HEK293T (cell line): ENCODE data around the gene GCKR.

Experiments used
- CTCF ChIA-PET: fragments of 350-600 bp; formaldehyde crosslinking; extraction: SDS; loops from one replicate; lab custom pipeline; 2021; ENCODE audit warnings: antibody characterized with exemption, inconsistent platforms; lab: Yijun Ruan, JAX
- POLR2A ChIA-PET: fragments of 350-600 bp; formaldehyde crosslinking; extraction: SDS; loops from one replicate; lab custom pipeline; 2020; ENCODE audit warnings: antibody characterized with exemption, inconsistent platforms; lab: Yijun Ruan, JAX
- DNase-seq: peaks from one replicate; pipeline ENCODE4 v3.0.0; 2012; ENCODE audit warnings: mixed read lengths; ENCODE audit errors: extremely low spot score
- ARNT ChIP-seq: fragments of 450-650 bp; IDR thresholded peaks from 2 replicates; pipeline ENCODE4 v1.6.1; 2017; ENCODE audit warnings: mild to moderate bottlenecking
- BHLHE40 ChIP-seq: fragments of 450-650 bp; IDR thresholded peaks from 2 replicates; pipeline ENCODE4 v1.6.1; 2016; ENCODE audit warnings: mild to moderate bottlenecking, moderate library complexity, borderline replicate concordance
- CTBP1 ChIP-seq: fragments of 450-650 bp; IDR thresholded peaks from 2 replicates; pipeline ENCODE4 v1.6.1; 2016; ENCODE audit warnings: borderline replicate concordance
- ELF4 ChIP-seq: fragments of 450-650 bp; IDR thresholded peaks from 2 replicates; pipeline ENCODE4 v1.6.1; 2017; ENCODE audit warnings: antibody characterized with exemption
- FOXA1 ChIP-seq: fragments of 450-650 bp; IDR thresholded peaks from 2 replicates; pipeline ENCODE4 v1.6.1; 2016; ENCODE audit warnings: mild to moderate bottlenecking
- FOXK2 ChIP-seq: fragments of 450-650 bp; IDR thresholded peaks from 2 replicates; pipeline ENCODE4 v1.6.1; 2016; ENCODE audit warnings: mild to moderate bottlenecking
- FOXM1 ChIP-seq: fragments of 450-650 bp; IDR thresholded peaks from 2 replicates; pipeline ENCODE4 v1.6.1; 2017; ENCODE audit warnings: mild to moderate bottlenecking, borderline replicate concordance
- HDGF ChIP-seq: fragments of 450-650 bp; IDR thresholded peaks from 2 replicates; pipeline ENCODE4 v1.6.1; 2017; ENCODE audit warnings: antibody characterized with exemption, borderline replicate concordance
- L3MBTL2 ChIP-seq: fragments of 450-650 bp; conservative IDR thresholded peaks from 2 replicates; pipeline ENCODE4 v1.6.1; 2016; ENCODE audit warnings: mild to moderate bottlenecking
- LEF1 ChIP-seq: fragments of 450-650 bp; IDR thresholded peaks from 2 replicates; pipeline ENCODE4 v1.6.1; 2017; ENCODE audit warnings: mild to moderate bottlenecking, borderline replicate concordance
- NFRKB ChIP-seq: fragments of 450-650 bp; IDR thresholded peaks from 2 replicates; pipeline ENCODE4 v1.6.1; 2016; ENCODE audit warnings: mild to moderate bottlenecking, moderate library complexity
- SP1 ChIP-seq: fragments of 450-650 bp; IDR thresholded peaks from 2 replicates; pipeline ENCODE4 v1.6.1; 2017
- SUZ12 ChIP-seq: fragments of 450-650 bp; IDR thresholded peaks from 2 replicates; pipeline ENCODE4 v1.6.1; 2016; ENCODE audit warnings: mild to moderate bottlenecking
- TARDBP ChIP-seq: fragments of 450-650 bp; IDR thresholded peaks from 2 replicates; pipeline ENCODE4 v1.6.1; 2016
- ZNF384 ChIP-seq: fragments of 450-650 bp; IDR thresholded peaks from 2 replicates; pipeline ENCODE4 v1.6.1; 2016
- TF ChIP-seq, protein P1 (sequence below): fragments of 450-650 bp; IDR thresholded peaks from 2 replicates; pipeline ENCODE4 v1.6.1; 2016

GCKR gene

DNA sequence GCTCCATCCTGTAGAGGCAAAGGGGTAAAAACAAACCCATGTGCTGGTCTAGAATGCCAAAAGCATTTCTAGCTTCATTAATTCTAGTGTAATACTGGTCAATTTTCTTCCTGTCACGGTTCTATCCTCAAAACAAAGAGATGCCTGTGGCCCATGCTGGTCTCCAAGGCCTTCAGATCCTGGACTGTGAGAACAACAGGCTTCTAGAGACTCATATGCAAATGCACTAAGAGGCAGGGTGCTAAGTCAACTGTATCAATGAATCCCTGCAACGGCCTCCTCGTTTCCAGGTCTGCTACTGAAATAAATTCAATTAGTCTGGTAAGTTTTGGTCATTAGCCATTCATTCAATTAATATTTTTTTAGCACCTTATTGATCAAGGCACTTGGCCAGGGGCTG, 11.1 kb upstream of the GCKR start:
- DNase-seq, result no peak
- ChIA-PET POLR2A (interaction anchor here (1.0 kb wide), 1 partner anchor 143 kb away, joined by 3 read pairs; the partner anchor contains the start of genes CCDC121 and GPN1), CTCF (no interaction called here)
- TF ChIP-seq FOXK2, result no peak
- no peak for TF ChIP-seq CTBP1
- TF ChIP-seq ARNT, result no peak
- TF ChIP-seq ZNF384, result no peak
- TF ChIP-seq FOXA1, result no peak
- TF ChIP-seq ELF4, result no peak
- no peak for TF ChIP-seq LEF1
- TF ChIP-seq, protein P1, sequence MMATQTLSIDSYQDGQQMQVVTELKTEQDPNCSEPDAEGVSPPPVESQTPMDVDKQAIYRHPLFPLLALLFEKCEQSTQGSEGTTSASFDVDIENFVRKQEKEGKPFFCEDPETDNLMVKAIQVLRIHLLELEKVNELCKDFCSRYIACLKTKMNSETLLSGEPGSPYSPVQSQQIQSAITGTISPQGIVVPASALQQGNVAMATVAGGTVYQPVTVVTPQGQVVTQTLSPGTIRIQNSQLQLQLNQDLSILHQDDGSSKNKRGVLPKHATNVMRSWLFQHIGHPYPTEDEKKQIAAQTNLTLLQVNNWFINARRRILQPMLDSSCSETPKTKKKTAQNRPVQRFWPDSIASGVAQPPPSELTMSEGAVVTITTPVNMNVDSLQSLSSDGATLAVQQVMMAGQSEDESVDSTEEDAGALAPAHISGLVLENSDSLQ, result no peak
- no peak for TF ChIP-seq NFRKB
- no peak for TF ChIP-seq TARDBP
- no peak for TF ChIP-seq BHLHE40
- no peak for TF ChIP-seq SP1
- no peak for TF ChIP-seq L3MBTL2

DNA sequence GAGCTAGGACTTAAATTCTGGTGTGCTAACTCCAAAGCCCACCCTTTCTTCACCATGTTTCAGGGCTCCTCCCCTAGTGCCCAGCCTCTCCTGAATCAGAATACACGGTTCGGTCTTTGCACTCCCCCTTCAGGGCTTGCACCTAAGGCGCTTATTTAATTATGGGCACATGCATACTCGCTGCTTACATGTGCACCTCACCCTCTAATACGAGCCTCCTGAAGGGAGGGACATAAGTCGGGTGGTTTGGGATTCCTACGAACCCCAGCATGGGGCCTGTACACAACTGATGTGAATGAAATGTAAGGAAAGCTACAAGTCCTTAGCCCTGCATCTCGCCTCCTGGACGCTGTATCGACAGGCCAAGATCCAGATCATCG, 7.5 kb upstream of the GCKR start:
- DNase-seq, result no peak
- no peak for TF ChIP-seq BHLHE40
- no peak for TF ChIP-seq ZNF384
- no peak for TF ChIP-seq NFRKB
- no peak for TF ChIP-seq TARDBP
- no peak for TF ChIP-seq L3MBTL2
- no peak for TF ChIP-seq FOXK2
- TF ChIP-seq SUZ12, result no peak
- TF ChIP-seq ARNT, result no peak
- CTCF ChIA-PET, result no interaction called here
- POLR2A ChIA-PET, result no interaction called here

DNA sequence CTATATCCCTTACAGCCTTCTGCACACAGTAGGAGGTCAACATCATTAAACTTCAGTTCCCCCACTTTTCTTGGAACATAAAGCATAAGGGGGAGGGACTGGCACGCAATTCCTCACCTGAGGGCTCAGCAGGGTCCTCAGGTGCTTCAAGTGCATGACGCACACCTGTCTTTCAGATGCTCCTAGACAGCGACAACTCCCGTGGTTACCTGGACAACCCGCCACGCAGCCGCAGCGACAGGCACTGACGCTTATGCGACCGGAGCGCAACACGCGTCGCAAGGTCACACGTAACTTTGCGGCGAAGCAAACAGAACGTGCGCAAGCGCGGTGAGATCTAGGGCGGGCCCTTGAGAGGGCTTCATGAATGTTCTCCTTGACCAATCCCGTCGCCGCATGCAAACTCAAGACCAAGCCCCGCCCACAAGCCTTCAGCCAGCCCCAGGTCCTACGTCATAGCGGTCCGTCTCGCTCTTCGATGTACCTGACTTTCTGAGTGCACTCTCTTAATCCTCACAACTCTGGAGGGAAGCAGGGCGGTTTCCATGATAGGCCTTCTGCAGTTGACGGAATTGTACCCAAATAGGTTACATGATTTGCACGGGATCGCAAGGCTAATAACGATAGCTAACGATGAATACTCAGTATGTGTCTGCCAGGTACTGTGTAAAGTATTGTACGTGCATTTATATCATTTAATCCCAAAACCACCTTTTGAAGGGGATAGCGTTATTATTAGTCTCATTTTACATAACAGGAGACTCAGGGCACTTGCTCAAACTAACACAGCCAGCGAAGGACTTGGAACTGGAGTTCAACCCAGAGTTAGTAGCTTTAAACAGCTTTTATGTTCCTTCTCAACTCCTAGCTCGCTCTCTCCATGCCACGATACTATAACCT, 6.9 kb upstream of the GCKR start, which contains the start of gene IFT172:
Gene IFT172, minus strand, starts transcription at position 246 of the 900 bp plus-strand sequence. Its CDS starts 90 bp downstream, at position 156.
- POLR2A ChIA-PET, result interaction anchor here (1.1 to 1.2 kb wide), 2 partner anchors 139 to 1381 kb away, joined by 3 to 4 read pairs; partner anchors contain the start of genes CCDC121, GPN1 and TRMT61B
- CTCF ChIA-PET, result no interaction called here
- peak; percentile 98 for DNase-seq
- no peak for TF ChIP-seq BHLHE40
- no peak for TF ChIP-seq SUZ12
- no peak for TF ChIP-seq ARNT
- TF ChIP-seq LEF1, result no peak
- TF ChIP-seq FOXA1, result no peak
- TF ChIP-seq ZNF384, result no peak
- TF ChIP-seq L3MBTL2, result peak; percentile 85
- peak; percentile 73 for TF ChIP-seq FOXK2
- TF ChIP-seq ELF4, result peak; percentile 10; the same call in 1 of the 2 replicates
- TF ChIP-seq SP1, result no peak
- TF ChIP-seq, protein P1, result peak; percentile 76
- no peak for TF ChIP-seq TARDBP
- no peak for TF ChIP-seq FOXM1
- peak; percentile 69; the same call in 1 of the 2 replicates for TF ChIP-seq CTBP1
- no peak for TF ChIP-seq NFRKB
- TF ChIP-seq HDGF, result 0 out of 2 replicates have a peak, but pooled peaks have one; percentile 23

DNA sequence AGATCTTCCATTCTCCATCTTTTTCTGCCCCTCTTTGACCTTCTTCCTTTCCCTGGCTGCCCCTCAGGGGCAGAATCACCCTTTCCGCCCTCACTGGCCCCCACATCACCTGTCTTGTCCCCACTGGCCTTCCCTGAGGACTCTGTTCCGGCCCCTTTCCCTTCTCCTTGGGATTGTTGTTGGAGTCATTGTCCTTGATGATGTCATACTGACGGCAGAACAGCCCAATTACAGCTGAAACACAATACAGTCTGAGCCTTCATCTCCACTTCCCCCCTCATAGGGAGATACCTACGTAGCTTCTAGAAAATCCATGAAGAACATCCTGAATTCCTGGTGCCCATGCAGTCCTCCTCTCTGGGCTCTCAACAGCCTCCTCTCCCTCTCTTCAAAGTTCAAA, 4.1 kb upstream of the GCKR start:
- TF ChIP-seq ELF4 (no peak), BHLHE40 (no peak), FOXK2 (no peak), FOXA1 (no peak), CTBP1 (no peak), NFRKB (no peak), SUZ12 (no peak)
- DNase-seq, result no peak
- POLR2A ChIA-PET, result interaction anchor here (1.8 kb wide), 1 partner anchor 63 kb away, joined by 4 read pairs; no protein-coding TSS in a partner anchor
- CTCF ChIA-PET, result no interaction called here

DNA sequence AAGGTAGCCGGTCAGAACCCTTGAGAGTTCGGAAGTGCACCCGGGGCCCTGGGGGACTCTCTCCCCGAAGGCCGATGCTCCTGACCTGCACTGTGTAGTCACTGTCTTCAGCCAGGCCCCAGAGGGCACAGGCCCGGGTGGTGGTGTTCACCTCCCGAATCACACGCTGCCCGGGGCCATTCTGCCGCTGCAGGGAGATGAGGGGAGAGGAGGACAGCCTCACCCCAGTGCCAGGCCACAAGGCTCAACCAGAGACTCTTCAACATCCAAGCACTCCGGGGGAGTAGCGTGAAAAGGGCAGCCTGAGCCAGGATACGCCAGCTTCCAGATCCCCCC, 2.7 kb upstream of the GCKR start:
- ChIA-PET CTCF (no interaction called here), POLR2A (no interaction called here)
- TF ChIP-seq NFRKB (no peak), ELF4 (no peak), SUZ12 (no peak), LEF1 (no peak), ARNT (no peak), BHLHE40 (no peak), SP1 (no peak), FOXM1 (no peak), L3MBTL2 (no peak), HDGF (no peak), ZNF384 (no peak)
- TF ChIP-seq, protein P1, result no peak
- DNase-seq, result no peak

DNA sequence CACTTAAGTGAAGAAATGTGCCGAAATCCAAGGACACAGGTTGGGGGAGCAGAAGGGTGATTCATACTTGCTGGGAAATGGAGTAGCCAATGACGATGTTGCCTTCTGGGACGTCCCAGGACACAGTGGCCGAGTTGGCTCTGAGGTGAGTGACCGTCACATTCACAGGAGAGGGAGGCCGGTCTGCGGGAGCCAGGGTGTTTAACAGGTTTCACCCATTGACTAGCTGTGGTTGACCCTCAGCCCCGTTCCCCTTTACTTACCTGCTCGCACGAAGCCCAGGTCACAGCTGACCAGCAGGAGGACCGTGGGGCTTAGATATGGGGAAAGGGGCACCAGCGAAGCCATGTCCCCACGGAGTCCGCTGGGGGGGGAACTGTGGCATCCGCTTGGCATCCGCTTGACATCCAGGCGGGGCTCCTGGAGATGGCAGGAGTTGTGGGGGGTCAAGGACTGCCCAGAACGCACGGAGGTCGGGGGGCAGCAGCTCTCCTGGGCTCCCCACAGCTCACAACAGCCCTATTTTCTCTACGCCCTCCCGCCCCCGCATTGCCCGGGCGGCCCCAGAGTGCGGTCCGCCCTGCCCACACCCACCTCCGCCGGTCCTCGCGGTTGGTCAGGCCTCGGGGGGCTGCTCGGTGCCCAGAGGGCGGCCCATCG, 2.2 kb upstream of the GCKR start:
- ChIA-PET POLR2A (no interaction called here), CTCF (no interaction called here)
- no peak for TF ChIP-seq BHLHE40
- no peak for TF ChIP-seq FOXM1
- no peak for TF ChIP-seq CTBP1
- no peak for TF ChIP-seq L3MBTL2
- no peak for TF ChIP-seq ARNT
- no peak for TF ChIP-seq ELF4
- TF ChIP-seq SUZ12, result no peak
- TF ChIP-seq LEF1, result no peak
- no peak for TF ChIP-seq TARDBP
- no peak for TF ChIP-seq FOXA1
- no peak for TF ChIP-seq SP1
- TF ChIP-seq, protein P1, result no peak
- DNase-seq, result no peak
